ENCODE data around the gene SHISAL2A.

The SHISAL2A gene

DNA sequence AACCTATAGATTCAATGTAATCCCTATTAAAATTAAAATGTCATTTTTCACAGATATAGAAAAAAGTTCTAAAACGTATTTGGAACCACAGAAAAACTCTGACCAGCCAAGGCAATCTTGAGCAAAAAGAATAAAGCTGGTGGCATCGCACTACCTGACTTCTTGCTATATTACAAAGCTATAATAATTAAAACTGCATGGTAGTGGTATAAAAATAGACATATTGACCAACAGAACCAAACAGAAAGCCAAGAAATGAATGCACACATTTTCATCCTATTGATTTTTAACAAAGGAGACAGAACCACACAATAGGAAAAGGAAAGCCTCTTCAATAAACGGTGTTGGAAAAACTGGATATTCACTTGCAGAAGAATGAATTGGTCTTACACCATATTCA, 9.2 kb upstream of the SHISAL2A start:
- no peak for DNase-seq

DNA sequence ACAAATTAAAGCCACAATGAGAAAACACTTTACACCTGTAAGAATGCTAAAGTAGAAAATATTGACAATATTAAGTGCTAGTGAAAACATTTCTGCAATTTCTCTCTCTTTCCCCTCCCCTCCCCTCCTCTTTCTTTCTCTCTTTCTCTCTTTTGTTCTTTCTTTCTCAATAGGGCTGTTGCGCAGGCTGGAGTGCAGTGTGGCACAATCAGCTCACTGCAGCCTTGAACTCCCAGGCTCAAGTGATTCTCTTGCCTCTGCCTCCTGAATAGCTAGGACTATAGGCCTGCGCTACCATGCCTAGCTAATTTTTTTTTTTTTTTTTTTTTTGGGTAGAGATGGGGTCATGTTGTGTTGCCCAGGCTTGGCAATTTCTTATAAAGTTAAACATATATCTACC, 5.9 kb upstream of the SHISAL2A start:
- DNase-seq, result no peak

- DNase-seq, result no peak
Measured at GRCh38 chr1:52628614-52629324, 4.2 kb upstream of the SHISAL2A start.

DNA sequence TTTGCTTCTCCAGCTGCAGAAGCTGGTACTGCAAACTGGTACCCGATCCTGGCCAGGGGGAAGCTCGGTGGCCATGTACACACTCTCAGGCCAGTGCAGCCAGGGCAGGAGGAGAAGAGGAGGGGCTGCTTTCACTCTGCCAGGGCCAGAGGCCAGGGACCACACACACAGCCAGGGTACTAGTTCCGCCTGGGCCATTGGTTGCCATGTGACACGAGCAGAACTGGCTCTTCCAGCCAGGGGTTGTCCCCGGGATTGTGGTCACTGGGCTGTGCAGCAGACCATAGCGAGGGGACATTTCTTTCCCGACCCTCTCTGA, 3.7 kb upstream of the SHISAL2A start:
- no peak for DNase-seq

DNA sequence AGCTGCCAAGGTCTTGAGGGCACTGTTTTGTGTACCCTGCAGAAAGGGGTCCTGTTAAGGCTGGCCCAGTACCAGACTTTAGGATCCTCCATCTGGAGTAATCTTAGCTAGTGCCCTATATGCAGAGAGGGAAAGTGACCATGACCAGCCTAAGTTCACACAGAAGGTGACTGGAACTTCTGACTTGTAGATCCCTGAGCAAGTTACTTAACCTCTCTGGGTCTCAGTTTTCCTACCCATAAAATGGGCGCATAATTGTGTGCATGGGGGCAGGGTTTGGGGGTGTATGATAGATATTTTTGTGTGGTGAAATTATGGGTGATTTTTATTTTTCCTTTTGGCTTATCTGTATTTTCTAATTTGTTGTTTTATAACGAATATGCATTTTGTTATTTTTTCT, 3.3 kb upstream of the SHISAL2A start:
- DNase-seq, result no peak

GRCh38 chr1:52631759-52632331, 1.1 kb upstream of the SHISAL2A start:
- peak; percentile 40 to 53 for DNase-seq

DNA sequence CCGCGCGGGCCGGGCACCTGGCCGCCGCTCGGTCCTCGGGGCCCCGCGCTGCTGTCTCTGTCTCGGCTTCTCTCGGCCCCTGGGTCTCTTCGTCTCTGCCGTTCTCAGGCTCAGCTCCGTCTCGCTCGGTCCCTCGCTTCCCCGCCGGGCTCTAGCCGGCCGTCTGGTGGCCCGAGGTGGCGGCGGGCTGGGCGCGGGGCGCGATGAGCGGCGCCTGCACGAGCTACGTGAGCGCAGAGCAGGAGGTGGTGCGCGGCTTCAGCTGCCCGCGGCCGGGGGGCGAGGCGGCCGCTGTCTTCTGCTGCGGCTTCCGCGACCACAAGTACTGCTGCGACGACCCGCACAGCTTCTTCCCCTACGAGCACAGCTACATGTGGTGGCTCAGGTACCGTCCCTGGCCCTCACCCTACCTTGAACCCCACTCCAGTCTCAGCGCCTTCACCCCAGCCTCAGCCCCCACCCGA, 355 bp downstream of the SHISAL2A start:
- DNase-seq, result peak in 1 of 2 experiments; percentile 23

DNA sequence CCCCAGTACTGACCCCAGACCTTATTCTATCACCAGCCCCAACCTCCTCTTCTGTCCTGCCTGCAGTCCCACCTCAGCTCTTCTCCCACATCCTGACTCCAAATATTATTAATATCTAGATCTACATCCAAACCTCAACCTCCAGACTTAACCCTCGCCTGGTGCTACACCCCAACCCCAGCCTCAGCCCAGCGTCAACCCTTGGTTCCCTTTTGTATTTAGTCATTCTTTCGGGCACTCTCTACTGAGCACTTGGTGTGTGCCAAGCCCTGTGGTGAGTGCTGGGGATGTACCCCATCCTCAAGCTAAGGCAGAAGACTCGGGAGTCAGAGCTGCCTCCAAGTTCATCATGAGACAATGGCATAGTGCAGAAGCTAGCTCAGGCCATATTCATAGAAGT, 1.1 kb downstream of the SHISAL2A start:
- peak; percentile 18 to 19 for DNase-seq

- DNase-seq, result peak in 1 of 2 experiments; percentile 12
Measured at GRCh38 chr1:52635321-52636089, 2.5 kb downstream of the SHISAL2A start.

DNA sequence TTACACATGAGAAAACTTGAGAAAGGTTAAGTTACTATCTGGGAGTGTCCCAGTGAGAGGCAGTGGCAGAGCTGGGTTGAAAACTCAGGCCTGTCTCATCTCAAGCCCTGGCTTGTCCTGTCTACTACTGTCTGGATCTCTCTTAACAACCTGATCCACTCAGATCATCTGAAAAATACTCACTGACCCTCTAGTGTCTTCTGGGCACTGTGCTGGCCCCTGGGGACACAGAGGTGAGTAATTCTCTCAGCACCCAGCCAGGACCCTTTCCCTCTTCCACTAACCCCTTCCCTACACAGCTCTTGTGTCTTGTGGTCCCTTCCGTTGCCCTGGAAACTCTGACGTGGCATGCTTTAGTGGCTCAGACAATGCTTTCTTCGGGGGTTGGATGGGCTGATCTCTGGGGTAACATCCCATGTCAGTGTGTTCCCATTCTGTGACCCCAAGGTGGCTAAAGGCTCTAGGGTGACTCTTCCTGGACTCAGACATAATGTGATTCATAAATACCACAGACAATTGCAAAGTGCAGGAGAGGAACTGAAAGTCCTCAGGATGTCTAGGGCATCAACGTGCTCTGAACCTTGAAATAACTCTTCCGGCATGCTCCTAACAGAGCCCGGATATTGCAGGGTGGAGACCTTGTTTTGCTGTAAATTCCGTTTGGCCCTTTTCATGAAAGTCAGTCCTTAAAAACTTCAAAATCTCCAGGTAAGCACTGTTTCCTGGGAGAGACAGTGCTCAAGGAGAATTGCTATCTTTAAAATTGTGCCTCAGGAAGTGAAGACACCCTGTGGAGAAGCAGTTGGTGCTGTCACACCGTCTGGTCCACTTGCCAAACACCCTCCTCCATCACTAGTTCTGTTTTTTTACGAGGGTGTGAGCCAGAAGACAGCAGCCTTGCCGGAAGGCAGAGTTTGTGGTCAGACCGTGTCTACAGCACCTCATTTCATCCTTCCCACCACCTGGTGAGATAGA, 4.0 kb downstream of the SHISAL2A start:
- DNase-seq, result peak; percentile 91 to 95

- DNase-seq, result no peak
Measured at GRCh38 chr1:52637946-52638345, 5.0 kb downstream of the SHISAL2A start.

DNA sequence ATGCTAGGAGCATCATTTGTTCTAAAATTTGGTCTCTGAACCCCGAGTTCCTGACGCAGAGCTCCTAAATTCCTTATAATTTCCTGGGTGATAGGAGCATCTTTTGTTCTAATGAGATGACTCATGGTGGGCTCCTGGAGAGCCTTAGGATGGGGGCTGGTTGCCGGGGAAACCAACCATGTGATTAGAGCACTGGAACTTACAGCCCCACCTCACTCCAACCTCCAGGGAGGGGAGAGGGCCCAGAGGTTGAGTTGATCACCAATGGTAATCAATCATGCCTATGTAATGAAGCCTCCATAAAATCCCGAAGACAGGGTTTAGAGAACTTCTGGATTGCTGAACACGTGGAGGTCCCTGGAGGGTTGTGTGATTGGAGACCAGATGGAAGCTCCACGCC, 7.7 kb downstream of the SHISAL2A start:
- no peak for DNase-seq

- DNase-seq, result peak; percentile 15 to 24
Measured at GRCh38 chr1:52641307-52641706, 8.3 kb downstream of the SHISAL2A start.

DNA sequence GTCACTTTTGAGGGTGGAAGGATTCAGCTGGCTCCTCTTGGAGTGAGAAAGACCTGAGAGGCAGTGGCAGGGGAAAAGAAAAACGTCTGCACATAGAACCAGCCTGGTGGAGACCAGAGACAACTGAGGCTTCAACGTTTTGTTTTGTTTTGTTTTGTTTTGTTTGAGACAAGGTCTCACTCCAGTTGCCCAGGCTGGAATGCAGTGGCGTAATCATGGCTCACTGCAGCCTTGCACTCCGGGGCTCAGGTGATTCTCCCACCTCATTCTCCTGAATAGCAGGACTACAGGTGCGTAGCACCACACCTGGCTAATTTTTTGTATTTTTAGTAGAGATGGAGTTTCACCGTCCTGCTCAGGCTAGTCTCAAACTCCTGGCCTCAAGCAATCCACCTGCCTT, 12.3 kb downstream of the SHISAL2A start:
- DNase-seq, result no peak

DNA sequence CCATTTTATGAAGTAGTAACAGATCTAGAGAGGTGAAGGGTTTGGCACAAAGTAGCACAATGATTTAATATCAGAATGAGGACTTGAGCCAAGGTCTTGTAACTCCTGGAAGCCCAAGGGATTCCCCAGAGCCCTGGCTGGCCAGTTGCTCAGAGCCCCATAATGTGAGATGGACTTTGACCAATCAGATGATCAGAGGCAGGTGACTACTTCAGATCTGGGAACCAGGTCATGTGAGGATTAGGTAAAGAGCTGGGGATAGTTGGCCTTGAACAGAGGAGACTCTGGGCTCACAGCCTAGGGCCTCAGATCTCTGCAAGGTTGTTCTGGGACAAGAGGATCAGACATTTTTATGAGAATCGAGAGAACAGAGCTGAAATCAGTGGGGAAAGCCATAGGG, 18.9 kb downstream of the SHISAL2A start:
- no peak for DNase-seq

GRCh38 chr1:52653207-52653849, 20.4 kb downstream of the SHISAL2A start:
- no peak for DNase-seq

DNA sequence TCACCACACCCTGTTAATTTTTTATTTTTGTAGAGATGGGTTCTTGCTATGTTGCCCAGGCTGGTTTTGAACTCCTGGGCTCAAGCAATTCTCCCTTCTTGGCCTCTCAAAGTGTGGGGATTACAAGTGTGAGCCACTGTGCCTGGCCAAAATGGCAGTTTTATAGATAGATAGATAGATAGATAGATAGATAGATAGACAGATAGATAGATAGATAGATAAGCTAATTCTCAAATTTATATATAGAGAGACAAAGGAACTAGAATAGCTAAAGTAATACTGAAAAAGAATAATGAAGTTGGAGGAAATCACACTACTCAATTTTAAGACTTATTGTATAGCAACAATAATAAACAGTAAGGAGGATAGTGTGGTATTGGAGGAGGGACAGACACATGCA, 21.1 kb downstream of the SHISAL2A start:
- DNase-seq, result no peak

DNA sequence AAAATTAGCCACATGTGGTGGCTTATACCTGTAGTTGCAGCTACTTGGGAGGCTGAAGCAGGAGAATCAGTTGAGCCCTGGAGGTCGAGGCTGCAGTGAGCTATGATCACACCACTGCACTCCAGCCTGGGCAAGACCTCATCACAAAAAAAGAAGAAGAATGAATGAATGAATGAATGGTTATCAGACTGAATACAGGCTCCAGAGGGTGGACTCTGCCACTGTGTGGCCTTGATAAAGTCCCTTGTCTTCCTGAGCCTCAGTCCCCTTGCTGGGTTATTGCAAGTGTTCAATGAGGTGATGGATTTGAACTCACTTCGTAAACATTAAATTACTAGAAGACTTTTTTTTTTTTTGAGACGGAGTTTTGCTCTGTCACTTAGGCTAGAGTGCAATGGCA, 24.7 kb downstream of the SHISAL2A start:
- DNase-seq, result no peak

DNA sequence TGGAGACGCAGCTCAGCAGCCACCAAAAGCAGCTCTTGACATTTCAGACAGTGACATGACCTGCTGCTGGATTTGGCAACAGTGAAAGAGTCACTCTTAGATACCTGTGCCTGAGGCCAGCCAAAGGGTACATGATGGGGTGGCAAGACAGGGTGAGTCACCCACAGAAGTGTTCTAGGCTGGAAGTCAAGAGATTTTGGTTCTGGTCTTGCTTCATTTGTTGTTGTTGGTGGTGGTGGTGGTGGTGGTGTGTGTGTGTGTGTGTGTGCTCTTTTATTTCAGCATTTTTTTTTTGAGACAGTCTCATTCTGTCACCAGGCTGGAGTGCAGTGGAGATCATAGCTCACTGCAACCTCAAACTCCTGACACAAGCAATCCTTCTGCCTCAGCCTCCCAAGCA, 25.8 kb downstream of the SHISAL2A start:
- no peak for DNase-seq

DNA sequence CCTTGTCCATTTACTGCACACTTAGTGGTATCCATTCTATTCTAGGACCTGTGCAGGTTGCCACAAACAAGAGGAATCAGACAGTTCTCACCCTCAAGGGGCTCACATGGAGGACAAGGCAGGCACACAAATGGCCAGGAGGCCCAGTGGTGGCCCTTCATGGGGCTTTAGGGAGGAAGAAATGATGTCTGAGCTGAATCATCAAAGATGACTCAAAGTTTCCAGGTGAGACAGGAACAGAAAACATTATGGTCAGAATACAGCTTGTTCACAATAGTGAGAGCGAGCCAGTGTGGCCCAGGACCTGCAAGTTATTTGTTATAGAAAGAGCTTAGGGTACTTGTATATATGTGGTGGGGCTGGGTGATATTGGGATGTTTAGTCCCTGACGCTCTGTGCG, 26.4 kb downstream of the SHISAL2A start:
- no peak for DNase-seq

GRCh38 chr1:52659851-52660596, 27.1 kb downstream of the SHISAL2A start:
- DNase-seq, result no peak

DNA sequence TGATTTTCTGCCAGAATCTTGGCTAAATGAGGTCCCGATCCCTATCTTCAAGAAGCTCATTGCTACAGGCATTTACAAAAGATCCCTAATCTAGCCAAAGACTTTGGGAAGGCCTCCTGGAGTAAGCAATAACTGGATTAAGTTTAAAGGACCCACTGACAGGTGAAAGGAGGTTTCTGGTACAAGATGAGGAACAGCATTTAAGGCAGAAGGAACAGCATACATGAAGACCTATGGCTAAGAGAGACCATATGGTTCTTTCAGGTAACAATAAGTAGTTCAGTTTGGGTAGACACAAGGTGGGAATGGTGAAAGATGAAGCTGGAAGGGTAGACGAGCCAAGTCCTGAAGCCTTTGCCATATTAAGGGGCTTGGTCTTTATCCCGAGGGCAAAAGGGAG, 27.8 kb downstream of the SHISAL2A start:
- DNase-seq, result no peak

All from Kasumi-1 (cell line).